Mesodermal cell (in vitro differentiated cells): ENCODE results near the gene GABRG3.

Experiments used
- H3K27ac ChIP-seq: 2 replicates; pipeline ENCODE4 v1.7.0; 2013; ENCODE audit warnings: mild to moderate bottlenecking, low read depth, low read length, moderate library complexity; ENCODE audit not compliant: severe bottlenecking
- H3K36me3 ChIP-seq: 2 replicates; pipeline ENCODE4 v1.7.1; 2013; ENCODE audit warnings: mild to moderate bottlenecking, low read length, moderate library complexity; ENCODE audit not compliant: control insufficient read depth, insufficient read depth
- H3K4me1 ChIP-seq: one replicate; pipeline ENCODE4 v1.7.1; 2013; ENCODE audit warnings: mild to moderate bottlenecking, low read length; ENCODE audit not compliant: insufficient read depth, control insufficient read depth, poor library complexity, severe bottlenecking
- H3K4me3 ChIP-seq: 2 replicates; pipeline ENCODE4 v1.7.0; 2013; ENCODE audit warnings: low read length, control low read depth, mild to moderate bottlenecking; ENCODE audit not compliant: insufficient read depth, poor library complexity, severe bottlenecking; ENCODE audit errors: extremely low read depth
- H3K9me3 ChIP-seq: 2 replicates; pipeline ENCODE4 v1.7.1; 2013; ENCODE audit warnings: mild to moderate bottlenecking, low read length, moderate library complexity; ENCODE audit not compliant: control insufficient read depth
- WGBS, 2 experiments: methylation state at CpG; one replicate each; pipeline ENCODE4 v1.1.5; 2013; ENCODE audit warnings: missing lambda C conversion rate in 2 of 2; ENCODE audit not compliant: insufficient coverage in 2 of 2; 5-methylcytosine and 5-hydroxymethylcytosine counted together

The GABRG3 gene

DNA sequence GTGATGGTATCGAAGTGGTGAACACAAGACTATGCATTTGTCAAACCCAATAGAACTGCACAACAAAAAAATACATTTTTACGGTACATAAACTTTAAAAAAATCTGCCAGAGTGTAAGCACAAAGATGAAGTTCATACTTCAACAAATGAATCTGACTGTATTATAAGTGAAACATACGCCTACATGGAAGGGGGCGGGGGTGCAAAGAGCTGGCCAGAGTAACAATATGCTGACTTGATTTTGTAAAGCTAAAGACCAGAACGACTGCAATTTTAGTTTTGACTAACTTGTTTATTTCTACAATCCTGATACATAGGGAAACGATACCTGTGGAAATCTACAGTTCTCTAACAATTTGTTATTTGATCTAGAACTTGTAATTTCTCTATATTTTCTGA lies 426.0 kb downstream of the GABRG3 start:
- no peaks in the 10 kb centered on the region for H3K36me3 ChIP-seq
- H3K27ac ChIP-seq: no peak overlapping the region
- WGBS, 2 experiments: 88 to 100% methylated on average over 2 to 3 of the region's 6 CpGs
- no peaks in the 10 kb centered on the region for H3K9me3 ChIP-seq
- no peaks in the 10 kb centered on the region for H3K4me1 ChIP-seq
- no peak overlapping the region for H3K4me3 ChIP-seq

DNA sequence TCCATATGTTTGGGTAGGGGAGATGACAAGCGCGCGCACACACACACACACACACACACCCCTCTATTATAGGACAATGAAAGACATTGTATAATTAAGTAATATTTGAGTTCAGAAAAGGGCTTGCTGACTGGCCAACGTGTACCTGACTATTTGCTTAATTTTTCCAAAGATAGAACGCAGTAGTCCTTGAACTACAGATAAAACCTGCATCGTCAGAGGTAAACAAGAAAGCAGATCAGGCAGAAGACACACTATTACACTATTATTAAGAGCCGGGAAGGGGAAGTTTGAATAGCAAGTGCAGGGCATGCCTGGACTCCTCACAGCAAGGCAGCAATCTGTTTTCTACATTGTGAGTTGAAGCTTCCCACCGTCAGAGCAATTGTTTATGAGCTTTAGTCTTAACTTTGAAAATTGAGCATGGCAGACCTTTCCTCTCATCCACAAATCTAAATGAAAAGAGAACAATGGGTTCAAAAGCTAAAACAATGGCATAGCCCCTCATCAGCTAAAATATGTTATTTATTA lies 427.7 kb downstream of the GABRG3 start:
- no peaks in the 10 kb centered on the region for H3K9me3 ChIP-seq
- no peaks in the 10 kb centered on the region for H3K36me3 ChIP-seq
- H3K4me3 ChIP-seq: no peak overlapping the region
- H3K4me1 ChIP-seq: no peaks in the 10 kb centered on the region
- no peak overlapping the region for H3K27ac ChIP-seq
- WGBS, 2 experiments: 89% methylated on average over 3 of the region's 8 CpGs; no CpG with 5 or more reads in 1 of the 2 experiments

DNA sequence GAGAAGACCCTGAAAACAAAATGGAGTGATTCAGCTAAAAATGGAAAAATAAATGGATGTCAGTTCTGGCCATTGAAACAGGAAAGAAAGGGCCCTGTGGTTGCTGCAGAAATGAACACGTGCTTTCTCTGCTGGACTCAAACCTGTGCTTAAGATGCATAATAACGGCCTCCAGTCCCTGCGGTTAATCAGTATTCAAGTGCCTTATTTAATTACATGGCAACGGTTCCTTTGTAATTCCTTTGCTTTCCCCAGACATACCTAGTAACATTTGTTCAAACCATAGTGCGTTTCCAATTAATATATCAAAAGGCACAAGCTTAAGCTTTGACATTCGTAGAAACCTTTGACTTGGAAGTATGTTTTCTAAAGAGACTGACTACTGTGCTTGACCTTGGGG lies 428.3 kb downstream of the GABRG3 start:
- Histone ChIP-seq H3K36me3 (no peaks in the 10 kb centered on the region), H3K4me3 (no peak overlapping the region), H3K27ac (no peak overlapping the region), H3K9me3 (no peaks in the 10 kb centered on the region), H3K4me1 (no peaks in the 10 kb centered on the region)
- 51 to 52% methylated on average over 4 to 5 of the region's 6 CpGs for WGBS, 2 experiments

DNA sequence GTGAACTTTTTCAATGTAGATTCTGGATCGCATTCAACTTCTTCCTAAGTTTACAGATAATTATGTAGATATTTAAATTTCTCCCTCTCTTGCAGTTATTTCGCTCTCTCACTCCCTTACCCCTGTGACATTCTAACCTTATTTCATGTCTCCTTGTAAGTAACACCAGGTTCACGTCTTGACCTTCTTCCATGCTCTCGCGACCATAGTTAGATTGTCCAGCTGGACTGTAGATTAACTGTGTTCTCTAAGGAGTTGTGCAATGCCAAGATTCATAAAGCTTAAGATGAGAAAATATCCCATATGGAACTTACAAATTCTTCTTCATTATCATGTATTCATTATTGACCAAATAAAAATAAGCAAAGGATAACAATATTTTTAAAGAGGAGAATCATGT lies 430.5 kb downstream of the GABRG3 start:
- H3K4me1 ChIP-seq: no peaks in the 10 kb centered on the region
- H3K27ac ChIP-seq: no peak overlapping the region
- WGBS, 2 experiments: no CpG with 5 or more reads among the region's 5 CpGs

DNA sequence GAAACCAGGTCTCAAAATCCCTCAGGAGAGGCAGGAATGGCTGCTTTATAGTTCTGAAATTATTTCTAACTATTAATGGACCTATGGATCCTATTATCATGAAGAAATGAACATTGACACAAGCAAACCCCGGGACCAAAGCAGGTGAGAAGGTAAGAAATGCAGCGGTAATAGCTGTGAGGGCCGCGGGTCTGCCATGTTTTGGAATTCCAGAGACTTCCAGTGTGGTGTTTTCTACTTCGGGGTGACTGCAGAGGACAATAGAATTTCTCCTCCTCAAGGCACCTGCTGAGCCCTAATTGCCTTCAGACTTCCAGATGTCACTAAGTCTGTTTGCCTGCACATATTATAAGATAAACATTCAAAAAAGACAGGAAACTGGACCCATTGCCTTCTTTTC lies 437.4 kb downstream of the GABRG3 start:
- Histone ChIP-seq H3K9me3 (no peaks in the 10 kb centered on the region), H3K4me1 (no peaks in the 10 kb centered on the region), H3K4me3 (no peak overlapping the region), H3K27ac (no peak overlapping the region), H3K36me3 (no peaks in the 10 kb centered on the region)
- 87 to 95% methylated on average over 3 to 5 of the region's 5 CpGs for WGBS, 2 experiments

More for the DNA sequence above, 430.5 kb downstream of the GABRG3 start:
- Histone ChIP-seq H3K9me3 (no peaks in the 10 kb centered on the region), H3K4me3 (no peak overlapping the region), H3K36me3 (no peaks in the 10 kb centered on the region)

DNA sequence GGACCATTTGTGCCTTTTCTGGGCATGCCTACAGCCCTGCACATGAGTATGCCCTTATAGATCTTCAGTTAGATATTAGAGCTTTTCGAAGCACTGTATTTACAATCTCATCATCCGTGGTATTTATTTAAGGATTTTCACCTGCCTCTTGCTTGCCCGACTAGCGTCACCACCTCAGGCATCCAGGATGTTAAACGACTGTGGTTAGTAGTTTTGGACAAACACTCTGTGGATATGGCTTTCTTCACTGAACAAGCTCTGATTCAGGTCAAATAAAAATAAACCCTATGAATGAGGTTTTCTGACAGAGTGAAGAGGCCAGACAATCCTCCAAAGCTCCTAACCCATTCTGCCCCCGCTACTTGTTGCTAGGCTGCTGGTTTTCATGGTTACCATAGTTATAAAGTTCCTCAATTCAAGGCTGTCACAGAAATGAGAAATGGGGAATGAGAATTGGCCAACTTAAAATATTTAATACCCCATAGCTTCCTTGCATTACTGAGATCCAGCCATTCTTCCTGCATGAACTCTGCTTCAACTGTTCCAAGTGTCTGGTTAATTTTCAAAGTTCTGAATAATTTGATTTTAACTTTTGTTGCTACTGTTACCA lies 440.1 kb downstream of the GABRG3 start:
- 84 to 97% methylated on average over 5 of the region's 6 CpGs for WGBS, 2 experiments
- H3K27ac ChIP-seq: no peak overlapping the region
- no peak overlapping the region for H3K4me3 ChIP-seq

DNA sequence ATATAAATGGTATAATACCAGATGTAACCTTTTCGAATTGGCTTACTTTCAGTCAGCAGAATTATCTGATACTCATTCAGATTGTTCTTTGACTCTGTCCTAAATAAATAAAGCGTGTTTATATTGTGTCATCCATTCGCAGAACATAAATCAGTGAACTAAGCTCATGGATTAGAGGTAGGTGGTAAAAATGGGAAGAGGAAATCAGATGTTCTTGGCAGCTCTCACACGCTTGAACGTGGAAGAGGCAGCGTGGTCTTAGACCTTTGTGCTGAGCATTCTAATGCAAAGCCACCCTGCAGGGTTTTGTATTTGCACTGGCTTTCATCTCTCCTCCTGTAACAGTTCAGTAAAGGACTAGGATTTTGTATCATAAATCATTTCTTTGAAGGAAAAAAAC lies 441.4 kb downstream of the GABRG3 start:
- Histone ChIP-seq H3K4me1 (no peaks in the 10 kb centered on the region), H3K4me3 (no peak overlapping the region), H3K36me3 (no peaks in the 10 kb centered on the region), H3K27ac (no peak overlapping the region), H3K9me3 (no peaks in the 10 kb centered on the region)
- WGBS, 2 experiments: 38 to 63% methylated on average over 3 to 6 of the region's 6 CpGs

More for the DNA sequence above, 440.1 kb downstream of the GABRG3 start:
- H3K9me3 ChIP-seq: no peaks in the 10 kb centered on the region
- H3K36me3 ChIP-seq: no peaks in the 10 kb centered on the region
- H3K4me1 ChIP-seq: no peaks in the 10 kb centered on the region

DNA sequence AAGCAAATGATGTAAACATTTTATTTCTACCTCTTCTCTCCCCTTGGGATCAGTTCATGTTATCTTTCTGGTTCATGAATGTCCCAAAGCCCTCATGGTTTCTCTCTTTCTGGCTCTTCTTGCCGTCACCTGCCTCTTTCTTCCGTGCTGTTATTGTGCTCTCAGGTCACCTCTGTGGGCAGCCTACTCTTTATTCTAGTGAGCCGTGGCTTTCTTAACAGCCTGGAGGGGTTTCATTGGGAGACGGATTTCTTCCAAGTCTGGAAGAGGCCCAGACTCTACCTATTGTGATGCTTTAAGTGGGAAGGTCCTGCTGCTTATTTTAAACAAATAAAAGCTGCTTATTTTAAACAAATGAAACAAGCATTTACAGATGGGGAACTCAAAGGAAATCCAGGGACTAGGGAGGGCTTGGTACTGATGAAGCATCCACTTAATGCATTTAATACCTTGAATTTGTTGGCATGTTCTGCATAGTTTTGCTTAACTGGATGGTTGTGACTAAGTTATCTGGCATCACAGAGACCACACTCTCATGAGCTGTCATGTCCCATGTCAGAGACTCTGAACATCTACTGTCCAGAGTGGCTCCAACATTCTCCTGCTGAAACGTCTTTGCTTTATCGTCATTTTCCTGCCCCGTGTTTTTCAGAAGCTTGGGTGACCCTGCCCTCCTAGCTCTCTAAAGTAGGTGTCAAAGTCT lies 443.3 kb downstream of the GABRG3 start:
- no peak overlapping the region for H3K4me3 ChIP-seq
- no peaks in the 10 kb centered on the region for H3K9me3 ChIP-seq
- WGBS, 2 experiments: 76 to 79% methylated on average over 4 of the region's 7 CpGs
- H3K4me1 ChIP-seq: no peaks in the 10 kb centered on the region
- H3K36me3 ChIP-seq: no peaks in the 10 kb centered on the region
- H3K27ac ChIP-seq: no peak overlapping the region

DNA sequence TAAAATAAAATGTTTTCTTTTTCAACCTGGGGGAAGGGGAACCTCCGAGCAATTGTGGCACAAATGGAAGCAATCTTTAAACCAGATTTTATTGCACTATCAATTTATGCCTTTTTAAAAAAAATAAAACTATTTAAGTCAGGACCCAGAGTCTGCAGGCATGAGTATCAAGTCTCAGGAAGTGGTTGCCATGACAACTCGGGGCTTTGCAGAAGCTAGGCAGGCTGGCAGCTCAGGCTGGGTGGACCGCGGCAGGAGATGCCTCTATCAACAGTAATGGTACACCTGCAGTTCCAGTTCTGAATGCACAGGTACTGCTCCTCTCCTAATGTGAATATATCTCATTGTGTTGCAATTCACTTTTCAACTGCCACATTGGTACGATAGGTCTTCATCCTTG lies 447.7 kb downstream of the GABRG3 start:
- no peaks in the 10 kb centered on the region for H3K36me3 ChIP-seq
- no peak overlapping the region for H3K27ac ChIP-seq
- 65 to 83% methylated on average over 2 to 4 of the region's 5 CpGs for WGBS, 2 experiments
- H3K9me3 ChIP-seq: no peaks in the 10 kb centered on the region
- H3K4me3 ChIP-seq: no peak overlapping the region
- H3K4me1 ChIP-seq: no peaks in the 10 kb centered on the region

DNA sequence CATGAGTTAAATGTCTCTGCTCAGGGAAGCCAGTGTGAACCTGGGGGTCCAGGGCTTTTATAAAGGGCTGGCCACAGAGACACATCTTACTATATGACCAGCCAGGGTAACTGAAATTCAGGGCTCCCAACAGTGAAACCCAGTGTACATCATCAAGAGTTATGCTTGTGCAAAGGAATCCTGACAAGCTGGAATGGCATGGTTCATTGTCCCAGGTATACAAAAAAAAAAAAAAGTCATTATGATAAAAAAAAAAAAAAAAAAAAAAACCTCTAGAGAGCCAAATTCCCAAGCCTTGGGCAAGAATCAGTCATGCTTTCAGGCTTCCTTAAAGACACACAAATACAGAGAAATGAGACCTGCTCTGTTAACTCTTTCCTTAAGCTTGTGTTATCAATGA lies 452.0 kb downstream of the GABRG3 start:
- Histone ChIP-seq H3K4me3 (no peak overlapping the region), H3K9me3 (no peaks in the 10 kb centered on the region), H3K36me3 (no peaks in the 10 kb centered on the region), H3K4me1 (no peaks in the 10 kb centered on the region), H3K27ac (no peak overlapping the region)

DNA sequence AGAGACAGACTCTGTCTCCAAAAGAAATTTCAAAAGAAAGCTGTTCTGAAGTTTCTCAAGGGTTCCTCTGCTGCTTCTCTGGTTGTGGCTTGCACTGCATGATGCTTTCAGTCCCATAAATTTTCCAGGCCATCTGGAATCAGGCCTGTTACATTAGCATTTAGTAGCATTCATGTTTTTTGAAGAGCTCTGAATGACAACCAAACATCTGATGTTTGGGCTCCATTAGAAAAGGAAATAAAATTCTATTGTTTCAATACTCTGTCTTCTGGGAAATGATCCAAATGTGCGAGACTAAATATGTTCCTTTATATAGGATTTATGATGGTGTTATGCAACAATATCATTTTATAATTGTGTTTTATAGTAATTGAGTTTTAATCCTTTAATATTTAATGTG lies 455.8 kb downstream of the GABRG3 start:
- Histone ChIP-seq H3K36me3 (no peaks in the 10 kb centered on the region), H3K4me1 (no peaks in the 10 kb centered on the region), H3K27ac (no peak overlapping the region), H3K4me3 (no peak overlapping the region), H3K9me3 (no peaks in the 10 kb centered on the region)
- no CpG with 5 or more reads among the region's 1 CpG for WGBS, 2 experiments
